Left cardiac atrium (tissue), 4 donors: ENCODE measurements around the gene CAPN15. TPM values are rescaled to one million over a fixed set of nuclear protein-coding genes. Genes with fewer than 3 reads are reported as not detected.
"Not testable (repeated sequence)": the region's sequence is repeated elsewhere in the genome, so short reads cannot be mapped to it uniquely, and the experiment has no call there.

ENCODE experiments used
- ATAC-seq, 2 donors: fragments of 200-7000 bp; cut with Tn5 transposase; one replicate each; pipeline ENCODE4 v1.9.1; 2020; ENCODE audit warnings: mild to moderate bottlenecking in 2 of 2, moderate library complexity in 2 of 2
- DNase-seq: peaks from one replicate; pipeline ENCODE4 v3.0.0-alpha.2; 2020
- intact Hi-C, 2 donors: fragments of 100-400 bp; cut with DNase I; formaldehyde crosslinking; loops; one replicate each; pipeline versions ENCODE4 v1.14.1 to v1.15.1; 2022 to 2023
- long read RNA-seq: library from polyadenylated mRNA; unstranded; transcript quantifications from one replicate; pipeline ENCODE4 v2.0.0, GENCODE V29; 2021
- total RNA-seq, 2 donors: library from RNA; stranded (reverse); fragmentation: NEBNext Ultra II Directional; extraction: Animal tissue kit (Norgen Biotek cat#: 25700); gene quantifications; one replicate each; pipeline ENCODE4 v1.2.1, GENCODE V29; 2021
- donor health status: DM: no; HTN: yes; CAD: no.
- donor health status: DM: no; HTN: yes; CAD: no; lungs with severe emphysema.
- donor health status: DM: yes; HTN: yes; CAD: no.
- donor health status: Dilated cardiomyopathy.

The CAPN15 gene
- total RNA-seq, result 10 to 100 TPM; 19.2 to 25.8 TPM
- long read RNA-seq, partial matches to known transcripts, result 0 of 2 reads
- long read RNA-seq, other reads (novel, unspliced or antisense), result 2 of 2 reads

DNA sequence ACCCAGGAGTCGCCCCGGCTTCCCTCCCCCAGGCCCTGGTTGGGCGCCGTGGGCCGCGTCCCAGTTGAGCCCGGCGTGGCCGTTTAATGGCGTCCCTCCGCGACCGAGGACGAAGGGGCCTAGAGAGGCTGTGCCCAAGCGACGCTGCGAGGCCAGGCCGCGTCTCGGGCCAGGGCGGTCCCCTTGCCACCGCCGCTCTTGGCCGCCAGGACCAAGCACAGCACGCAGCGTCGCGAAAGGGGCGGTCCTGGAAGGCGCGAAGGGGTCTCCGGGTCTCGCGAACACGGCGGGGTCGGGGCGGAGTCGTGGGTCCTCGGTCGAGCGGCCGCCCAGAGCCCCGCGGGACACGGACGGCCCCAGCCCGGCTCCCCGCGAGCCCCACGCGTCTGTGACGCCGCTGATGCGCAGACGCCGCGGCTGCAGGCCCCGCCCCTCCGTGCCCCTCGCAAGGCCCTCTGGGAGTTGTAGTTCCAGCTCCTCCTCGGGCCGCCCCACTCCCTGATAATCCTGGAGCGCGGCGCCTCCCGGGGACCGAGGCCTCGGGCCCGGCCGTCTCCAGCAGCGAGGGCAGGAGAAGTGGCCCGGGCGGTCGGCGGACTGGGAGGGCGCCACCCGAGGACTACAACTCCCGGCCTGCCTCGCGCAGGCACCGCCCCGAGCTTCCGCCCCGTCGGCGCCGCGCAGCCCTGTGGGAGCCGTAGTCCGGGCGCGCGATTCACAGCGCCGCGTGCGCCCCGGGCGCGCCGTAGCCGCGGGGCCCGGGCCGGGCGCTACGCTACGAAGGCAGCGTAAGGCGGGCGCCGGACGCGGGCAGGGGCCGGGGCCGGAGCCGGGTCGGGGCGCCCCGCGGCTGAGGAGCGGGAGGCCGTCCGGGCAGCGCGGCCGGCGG, at the start of gene CAPN15:
TSS of gene CAPN15 (plus strand) at position 698 of the 889 bp plus-strand sequence. CDS start 19,127 bp downstream, outside the sequence.
- DNase-seq (peak; percentile 91), ATAC-seq (peak; percentile 89 to 90)
- intact Hi-C loops, result loop anchor here in 1 of 2 donors (5.0 kb wide), 1 partner anchor 100 kb away; the partner anchor contains the start of gene RAB11FIP3

DNA sequence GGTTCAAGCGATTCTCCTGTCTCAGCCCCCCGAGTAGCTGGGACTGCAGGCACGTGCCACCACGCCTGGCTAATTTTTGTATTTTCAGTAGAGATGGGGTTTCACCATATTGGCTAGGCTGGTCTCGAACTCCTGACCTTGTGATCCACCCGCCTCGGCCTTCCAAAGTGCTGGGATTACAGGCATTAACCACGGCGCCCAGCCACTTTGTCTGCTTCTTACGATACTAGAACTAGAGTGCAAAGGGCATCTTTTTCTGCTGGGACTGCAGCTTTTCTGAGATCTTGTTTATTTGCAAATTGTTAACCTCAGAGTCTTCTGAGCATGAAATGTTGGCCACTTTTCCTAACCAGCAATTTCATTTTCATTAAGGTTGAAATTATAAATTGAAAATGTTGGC, 49.2 kb upstream of the CAPN15 start:
- ATAC-seq, intact Hi-C loops, DNase-seq: not testable (repeated sequence)

DNA sequence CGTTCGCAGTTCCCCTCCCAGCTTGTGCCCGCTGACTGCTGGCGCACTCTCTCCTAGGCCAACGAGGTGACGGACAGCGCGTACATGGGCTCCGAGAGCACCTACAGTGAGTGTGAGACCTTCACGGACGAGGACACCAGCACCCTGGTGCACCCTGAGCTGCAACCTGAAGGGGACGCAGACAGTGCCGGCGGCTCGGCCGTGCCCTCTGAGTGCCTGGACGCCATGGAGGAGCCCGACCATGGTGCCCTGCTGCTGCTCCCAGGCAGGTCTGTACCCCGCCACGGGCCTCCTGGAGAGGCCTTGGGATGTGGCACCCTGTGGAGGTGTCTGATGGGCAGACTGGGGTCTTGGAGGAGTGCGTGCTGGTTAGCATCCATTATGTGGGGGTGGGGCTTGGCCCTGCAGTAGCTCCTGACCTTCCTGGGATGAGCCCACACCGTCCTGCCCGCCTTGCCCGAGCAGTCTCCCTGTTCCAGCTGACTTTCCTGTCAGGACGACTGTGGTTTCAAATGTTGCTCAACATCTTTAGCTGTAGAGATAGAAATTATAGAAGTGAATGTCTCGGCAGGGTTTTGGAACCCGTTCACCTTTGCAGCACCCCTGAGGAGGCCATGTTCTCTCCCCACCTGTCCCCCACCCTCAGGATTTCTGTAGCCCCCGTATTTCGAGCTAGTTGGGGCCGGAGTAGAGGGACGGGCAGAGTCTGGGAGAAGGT, 44.9 kb upstream of the CAPN15 start:
- DNase-seq (no peak), ATAC-seq (no peak)
- intact Hi-C loops, result no loop called here

DNA sequence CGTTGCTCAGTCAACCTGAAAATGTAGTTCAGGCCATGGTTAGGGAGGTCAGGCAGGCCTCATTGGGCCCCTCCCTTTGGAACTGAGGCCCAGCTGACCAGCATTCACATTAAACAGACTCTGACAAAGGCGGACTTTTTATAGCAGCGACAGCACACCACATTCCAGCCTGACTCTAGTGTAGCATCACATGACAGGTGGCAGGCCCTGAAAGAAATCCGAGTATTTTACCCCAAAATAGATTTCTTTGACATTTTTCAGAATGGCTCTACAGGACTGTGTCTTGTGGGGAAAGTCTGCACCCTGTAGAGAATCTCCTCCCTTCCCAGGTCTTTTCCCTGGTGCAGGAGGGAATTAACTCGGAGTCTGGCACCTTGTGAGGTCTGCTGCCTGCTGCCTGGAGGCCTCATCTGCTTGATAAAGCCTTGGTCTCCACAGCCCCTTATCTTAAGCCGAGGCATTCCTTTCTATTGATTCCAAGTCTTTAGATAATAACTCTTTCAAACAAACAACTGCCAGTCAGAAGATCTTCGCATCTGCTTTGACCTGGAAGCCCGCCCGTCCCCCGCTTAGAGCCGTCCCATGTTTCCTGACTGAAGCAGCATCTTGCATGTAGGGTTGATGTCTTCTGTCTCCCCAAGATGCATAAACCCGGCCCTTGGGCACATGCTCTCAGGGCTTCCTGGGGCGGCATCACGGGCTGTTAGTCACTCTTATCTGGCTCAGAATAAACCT, 44.0 kb upstream of the CAPN15 start:
- ATAC-seq, result peak; percentile 73 to 76
- DNase-seq, result no peak
- intact Hi-C loops, result no loop called here

DNA sequence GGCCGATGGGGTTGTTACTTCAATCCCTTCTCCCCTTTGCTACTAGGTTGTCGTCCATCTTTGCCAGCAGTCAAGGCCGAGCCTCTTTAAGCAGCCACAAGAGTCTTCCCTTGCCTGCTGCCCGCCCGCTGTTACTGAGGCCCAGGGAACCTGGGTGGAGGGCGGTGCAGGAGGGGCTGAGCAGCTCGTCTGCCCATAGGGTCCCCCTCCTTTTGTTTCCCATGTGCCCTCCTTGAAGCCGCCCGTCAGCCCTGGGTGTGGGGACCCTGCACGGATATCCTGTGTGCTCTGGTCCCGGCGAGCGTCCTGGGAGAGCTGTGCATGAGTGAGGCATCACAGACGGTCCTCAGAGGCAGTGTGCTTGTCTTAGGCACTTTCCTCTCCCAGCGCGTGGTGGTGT, 37.9 kb upstream of the CAPN15 start:
- intact Hi-C loops, result no loop called here
- ATAC-seq (no peak), DNase-seq (no peak)

DNA sequence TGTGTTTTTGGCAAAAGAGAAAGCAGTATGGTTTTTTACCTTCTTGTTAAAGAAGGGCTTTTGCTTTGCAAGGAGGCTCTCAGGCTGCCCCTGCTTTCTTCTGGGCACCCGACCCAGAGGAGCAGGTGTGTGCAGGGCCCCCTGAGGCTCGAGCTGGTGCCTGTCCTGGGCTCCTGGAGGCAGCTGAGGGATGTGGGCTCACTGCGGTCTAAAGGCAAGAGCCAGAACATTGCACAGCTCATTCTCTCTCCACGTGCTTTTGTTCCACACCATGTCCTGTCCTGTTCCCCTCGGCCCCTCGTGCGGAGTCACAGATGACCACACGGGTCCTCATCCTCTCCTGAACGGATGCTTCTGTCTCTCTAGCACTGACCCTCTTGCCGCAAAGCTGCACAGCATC, 36.7 kb upstream of the CAPN15 start:
- DNase-seq (no peak), ATAC-seq (no peak)
- intact Hi-C loops, result no loop called here

DNA sequence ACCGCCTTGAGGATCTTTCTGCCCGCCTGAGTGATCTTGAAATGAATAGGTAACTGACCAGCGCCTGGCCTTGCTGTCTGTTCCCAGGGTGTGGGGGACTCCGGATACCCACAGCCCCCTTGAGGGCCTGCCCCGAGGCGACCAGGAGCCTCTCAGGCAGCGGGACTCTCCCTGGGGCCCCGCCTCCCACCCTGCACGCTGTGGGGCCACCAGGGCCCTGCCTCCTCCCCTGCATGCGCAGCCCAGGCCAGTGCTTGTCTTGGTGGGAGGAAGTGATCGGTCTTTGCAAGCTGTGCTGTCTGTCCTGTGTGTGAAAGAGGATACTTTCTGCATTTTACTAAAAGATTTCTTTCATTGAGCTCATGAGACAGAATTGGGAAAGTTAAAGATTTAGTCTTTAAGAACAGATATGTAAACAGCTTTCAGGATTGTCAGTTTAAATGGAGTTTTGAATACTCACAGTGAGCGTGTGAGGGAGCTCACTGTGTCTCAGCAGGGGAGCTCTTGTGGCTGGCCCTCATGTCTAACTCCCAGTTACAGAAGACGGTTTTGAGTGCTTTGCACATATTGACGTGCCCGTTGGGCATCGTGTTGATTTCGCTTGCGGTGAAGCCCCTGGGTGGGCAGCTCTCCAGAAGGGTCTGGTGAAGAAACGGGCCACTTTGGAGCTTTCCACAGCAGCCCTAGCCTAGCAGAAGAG, 36.1 kb upstream of the CAPN15 start:
- no peak for DNase-seq
- no peak for ATAC-seq
- intact Hi-C loops, result no loop called here

DNA sequence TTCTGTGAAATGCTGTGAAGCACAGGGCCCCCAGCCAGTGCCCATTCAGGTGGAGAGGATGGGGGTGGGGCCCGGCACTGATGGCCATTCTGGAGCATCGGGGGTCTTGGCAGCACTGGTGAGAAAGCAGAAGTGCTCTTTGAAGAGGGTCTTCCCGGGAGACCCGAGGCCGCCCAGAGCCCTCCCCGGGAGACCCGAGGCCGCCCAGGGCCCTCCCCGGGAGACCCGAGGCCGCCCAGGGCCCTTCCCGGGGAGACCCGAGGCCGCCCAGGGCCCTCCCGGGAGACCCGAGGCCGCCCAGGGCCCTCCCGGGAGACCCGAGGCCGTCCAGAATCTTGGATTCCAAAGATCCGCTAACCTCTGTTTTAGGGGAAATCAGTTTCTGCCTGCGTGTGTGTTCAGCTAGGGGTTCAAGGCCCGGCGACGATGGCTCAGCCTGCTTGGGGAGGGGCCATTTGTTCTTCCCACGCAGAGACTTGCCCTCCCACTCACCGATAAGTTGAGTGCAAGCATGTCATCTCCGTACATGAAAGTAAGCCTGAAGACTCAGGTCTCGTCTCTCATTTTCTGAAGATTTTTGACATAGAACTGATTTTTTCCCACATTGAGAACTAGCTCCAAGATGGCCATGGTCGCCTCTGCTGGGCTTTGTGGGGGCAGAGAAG, 35.2 kb upstream of the CAPN15 start:
- DNase-seq (no peak), ATAC-seq (peak in 1 of 2 donors; percentile 31)
- intact Hi-C loops, result no loop called here

DNA sequence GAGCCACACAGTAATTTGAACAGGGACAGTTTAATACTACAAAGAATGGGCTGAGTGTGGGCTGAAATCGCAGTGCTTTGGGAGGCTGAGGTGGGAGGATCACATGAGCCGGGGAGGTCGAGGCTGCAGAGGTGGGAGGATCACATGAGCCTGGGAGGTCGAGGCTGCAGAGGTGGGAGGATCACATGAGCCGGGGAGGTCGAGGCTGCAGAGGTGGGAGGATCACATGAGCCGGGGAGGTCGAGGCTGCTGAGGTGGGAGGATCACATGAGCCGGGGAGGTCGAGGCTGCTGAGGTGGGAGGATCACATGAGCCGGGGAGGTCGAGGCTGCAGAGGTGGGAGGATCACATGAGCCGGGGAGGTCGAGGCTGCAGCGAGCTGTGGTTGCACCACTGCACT, 32.8 kb upstream of the CAPN15 start:
- DNase-seq, ATAC-seq, intact Hi-C loops: not testable (repeated sequence)

DNA sequence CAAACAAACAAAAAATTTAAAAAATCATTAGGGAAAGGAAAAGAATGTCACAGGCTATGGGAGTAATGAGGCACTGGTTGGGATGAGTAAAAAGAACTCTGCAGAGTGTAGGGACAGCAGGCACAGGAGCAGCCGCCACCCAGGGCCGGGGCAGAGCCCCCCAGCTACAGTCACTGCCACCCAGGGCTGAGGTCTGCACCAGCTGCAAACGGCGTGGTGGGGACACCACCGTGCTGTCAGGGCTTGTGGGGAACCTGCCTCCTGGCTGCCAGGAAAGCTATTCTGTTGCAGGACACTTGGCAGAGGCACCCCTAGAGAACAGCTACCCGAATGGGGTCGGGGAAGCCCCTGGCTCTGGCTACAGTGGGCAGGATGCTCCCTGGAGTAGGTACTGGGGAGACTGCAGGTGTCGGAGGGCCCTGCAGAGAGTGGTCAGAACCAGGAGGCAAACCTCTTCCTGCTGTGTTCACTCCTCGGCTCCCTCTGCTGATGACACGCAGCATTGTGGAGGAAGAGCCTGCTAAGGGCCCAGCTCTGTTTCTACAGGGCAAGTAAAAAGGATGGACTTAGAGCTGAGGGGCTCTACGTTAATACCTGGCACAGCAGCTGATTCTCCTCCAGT, 32.3 kb upstream of the CAPN15 start:
- intact Hi-C loops, result no loop called here
- peak in 1 of 2 donors; percentile 48 for ATAC-seq

DNA sequence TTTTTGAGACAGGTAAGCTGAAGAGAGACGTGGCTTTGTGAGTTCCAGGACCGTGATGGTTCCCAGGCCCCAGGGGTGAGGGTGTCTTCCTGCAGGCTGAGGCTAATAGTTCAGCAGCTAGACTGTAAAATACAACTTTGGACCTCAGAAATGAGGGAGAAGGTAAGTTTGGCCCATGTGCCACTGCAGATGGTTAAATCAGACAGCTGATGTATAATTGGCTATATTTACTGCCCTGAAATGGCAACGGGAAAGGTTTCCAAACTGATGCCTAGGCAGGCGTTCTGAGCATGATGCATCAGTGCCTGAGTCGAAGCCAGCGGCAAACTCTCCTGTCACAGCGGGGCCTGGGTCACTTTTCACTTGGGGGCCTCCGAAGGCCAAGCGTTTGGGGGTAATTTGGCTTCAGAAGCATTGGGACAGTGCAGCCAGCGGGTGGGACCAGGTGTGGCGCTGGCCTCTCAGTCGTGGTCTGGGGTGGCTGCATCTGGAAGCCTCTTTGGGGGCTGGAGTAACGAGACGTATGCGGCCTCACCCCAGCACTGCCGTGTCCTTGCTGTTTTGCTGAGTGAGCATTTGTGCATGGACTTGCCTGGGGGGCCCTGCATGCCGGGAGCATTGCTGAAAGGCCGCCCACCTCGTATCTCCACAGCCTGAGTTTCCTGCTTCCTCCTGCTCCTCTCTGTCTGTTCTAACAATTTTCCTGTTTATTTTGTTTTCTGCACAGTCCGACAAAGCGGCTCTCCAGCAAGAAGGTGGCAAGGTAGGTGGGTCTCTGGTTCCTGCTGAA, 31.2 kb upstream of the CAPN15 start:
- intact Hi-C loops, result no loop called here
- ATAC-seq (no peak), DNase-seq (no peak)

More for the DNA sequence above, 32.3 kb upstream of the CAPN15 start:
- no peak for DNase-seq

DNA sequence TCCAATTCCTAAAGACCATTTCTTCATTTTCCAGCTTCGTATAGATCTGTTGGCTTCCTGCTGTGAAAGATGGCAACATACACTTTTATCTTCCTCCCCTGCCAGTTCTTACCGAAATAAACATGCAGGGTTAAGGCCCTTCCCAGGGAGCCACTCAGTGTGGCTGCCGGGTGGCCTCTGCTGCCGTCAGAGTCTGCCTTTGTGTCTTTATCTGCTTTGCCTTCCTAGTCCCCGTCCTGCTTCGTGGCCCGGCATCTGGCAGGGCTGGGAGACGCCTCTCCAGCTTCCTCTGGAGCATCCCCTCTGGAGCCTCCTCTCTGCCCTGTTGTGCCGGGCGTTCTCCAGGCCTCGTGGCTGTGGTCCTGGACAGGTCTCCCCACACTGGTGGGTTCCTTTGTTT, 30.3 kb upstream of the CAPN15 start:
- DNase-seq (no peak), ATAC-seq (peak in 1 of 2 donors; percentile 28)
- intact Hi-C loops, result no loop called here

DNA sequence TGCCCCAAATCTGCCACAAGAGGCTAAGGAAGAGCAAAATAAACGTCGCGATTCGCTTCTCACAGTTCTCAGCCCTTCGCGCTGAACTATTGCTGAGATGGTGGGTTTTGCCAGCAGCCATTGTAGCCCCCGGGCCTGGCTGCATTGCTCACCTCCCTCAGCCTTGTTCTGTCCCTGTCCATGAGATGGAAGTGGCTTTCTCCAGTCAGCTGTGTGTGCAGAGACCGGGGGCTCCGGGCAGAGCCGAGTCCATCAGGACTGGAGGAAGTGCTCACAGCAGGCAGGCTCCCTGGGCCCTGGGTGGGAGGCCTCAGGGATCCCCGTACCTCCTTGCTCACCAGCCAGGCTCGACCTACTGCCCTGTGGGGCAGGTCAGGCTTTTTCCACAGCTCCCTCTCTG, 27.6 kb upstream of the CAPN15 start:
- intact Hi-C loops, result no loop called here
- no peak for ATAC-seq
- no peak for DNase-seq

DNA sequence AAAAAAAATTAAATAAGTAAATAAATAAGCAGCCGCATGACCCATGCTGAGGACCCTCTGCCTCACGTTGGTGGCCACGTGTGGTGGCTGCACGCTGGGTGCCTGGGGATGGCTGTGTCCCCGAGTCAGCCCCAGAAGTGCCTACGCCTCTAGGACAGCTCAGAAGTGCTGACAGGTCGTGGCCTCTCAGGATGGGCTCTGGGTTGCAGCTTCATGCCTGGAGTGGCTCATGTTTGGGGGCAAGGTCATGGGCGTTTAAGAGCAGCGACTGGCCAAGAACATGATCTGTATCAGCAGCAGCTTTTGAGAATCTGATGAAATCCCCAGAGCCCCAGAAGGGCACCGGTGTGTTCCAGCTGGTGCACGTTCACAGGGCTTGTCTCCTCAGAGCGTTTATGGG, 26.8 kb upstream of the CAPN15 start:
- DNase-seq (no peak), ATAC-seq (peak; percentile 57 to 78)
- intact Hi-C loops, result no loop called here

DNA sequence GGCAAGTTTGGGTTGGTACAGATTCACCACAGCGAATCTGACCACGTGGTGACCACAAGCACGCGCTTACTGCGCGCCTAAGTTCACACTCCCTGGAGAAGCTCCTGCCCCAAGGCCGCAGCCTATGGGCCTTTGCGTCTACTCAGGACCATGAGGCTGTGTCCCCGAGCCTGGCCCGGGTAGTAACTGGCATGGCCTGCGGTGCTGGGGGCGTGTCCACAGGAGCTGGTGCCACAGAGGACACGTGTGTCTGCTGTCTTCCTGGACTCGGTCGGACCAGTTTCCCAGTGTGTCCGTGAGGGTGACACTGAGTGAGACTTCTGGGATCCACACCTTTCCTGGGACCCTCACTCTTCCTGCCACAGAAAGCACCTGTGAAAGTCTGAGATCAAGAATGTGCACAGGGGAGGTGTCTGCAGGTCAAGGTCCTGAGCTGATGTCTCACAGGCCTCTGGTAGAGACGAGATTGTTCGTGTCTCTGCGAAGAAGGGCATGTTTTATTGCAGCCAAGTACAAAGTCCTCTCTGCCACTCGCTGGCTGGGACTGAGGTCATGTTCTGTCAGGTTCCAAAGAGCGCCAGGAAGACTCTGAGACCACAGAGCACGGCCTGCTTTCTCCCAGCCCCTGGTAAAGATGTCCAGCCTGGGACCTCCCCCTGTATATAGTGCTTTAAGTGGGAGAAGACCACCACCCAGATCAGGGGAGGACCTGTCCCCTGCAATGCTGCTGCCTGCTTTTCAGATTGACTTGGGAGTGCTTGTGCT, 25.2 kb upstream of the CAPN15 start:
- ATAC-seq (no peak), DNase-seq (no peak)
- intact Hi-C loops, result no loop called here
